ENCODE data around the gene TRIM41.

DNA sequence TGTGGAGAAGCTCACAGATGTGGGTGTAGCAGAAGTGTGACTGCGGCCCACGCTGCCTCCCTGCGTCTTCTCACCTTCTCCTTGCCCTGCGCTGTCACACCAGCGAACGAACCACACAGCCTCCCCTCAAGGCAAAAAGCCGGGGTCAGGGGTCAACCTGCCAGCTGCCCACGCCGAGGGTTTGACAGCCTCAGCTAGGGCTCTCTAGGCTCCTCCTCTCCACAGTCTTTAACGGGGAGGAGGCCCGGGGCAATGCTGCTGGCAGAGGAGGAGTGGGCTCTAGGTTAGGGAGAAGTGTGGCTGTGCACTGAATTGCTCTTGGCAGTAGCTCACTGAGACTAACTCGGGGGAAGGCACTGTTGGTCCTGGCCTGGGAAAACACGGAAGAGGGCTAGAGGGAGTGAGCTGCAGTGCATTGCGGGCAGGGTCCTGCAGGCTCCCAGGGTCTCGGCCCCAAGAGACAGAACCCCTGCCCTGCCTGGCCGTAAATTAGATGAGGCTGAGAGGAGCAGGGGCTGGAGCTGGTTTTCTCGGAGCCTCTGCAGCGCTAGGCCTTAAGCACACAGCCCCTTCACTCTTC is 42.1 kb downstream of the TRIM41 start:
- TF ChIP-seq POLR2A (IDR thresholded peaks at IDR 0.05), result no peak
- TF ChIP-seq, protein P1, sequence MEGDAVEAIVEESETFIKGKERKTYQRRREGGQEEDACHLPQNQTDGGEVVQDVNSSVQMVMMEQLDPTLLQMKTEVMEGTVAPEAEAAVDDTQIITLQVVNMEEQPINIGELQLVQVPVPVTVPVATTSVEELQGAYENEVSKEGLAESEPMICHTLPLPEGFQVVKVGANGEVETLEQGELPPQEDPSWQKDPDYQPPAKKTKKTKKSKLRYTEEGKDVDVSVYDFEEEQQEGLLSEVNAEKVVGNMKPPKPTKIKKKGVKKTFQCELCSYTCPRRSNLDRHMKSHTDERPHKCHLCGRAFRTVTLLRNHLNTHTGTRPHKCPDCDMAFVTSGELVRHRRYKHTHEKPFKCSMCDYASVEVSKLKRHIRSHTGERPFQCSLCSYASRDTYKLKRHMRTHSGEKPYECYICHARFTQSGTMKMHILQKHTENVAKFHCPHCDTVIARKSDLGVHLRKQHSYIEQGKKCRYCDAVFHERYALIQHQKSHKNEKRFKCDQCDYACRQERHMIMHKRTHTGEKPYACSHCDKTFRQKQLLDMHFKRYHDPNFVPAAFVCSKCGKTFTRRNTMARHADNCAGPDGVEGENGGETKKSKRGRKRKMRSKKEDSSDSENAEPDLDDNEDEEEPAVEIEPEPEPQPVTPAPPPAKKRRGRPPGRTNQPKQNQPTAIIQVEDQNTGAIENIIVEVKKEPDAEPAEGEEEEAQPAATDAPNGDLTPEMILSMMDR (IDR thresholded peaks at IDR 0.05), result no peak
- TF ChIP-seq POLR2AphosphoS5 (IDR thresholded peaks at IDR 0.05), result no peak

Data from breast epithelium (tissue), 3 donors.